Type B pancreatic cell (in vitro differentiated cells): ENCODE data around the gene GLG1. TPM values are rescaled to one million over a fixed set of nuclear protein-coding genes. Genes with fewer than 3 reads are reported as not detected.
"Not testable (repeated sequence)": the region's sequence is repeated elsewhere in the genome, so short reads cannot be mapped to it uniquely, and the experiment has no call there.

Source experiments
- DNase-seq: peaks from one replicate; pipeline ENCODE4 v3.0.0; 2021; ENCODE audit warnings: mixed read lengths; ENCODE audit not compliant: unreplicated experiment; ENCODE audit errors: extremely low spot score
- H3K27ac Mint-ChIP-seq: 2 replicates; pipeline ENCODE4 v1.8.0; 2021; ENCODE audit warnings: mild to moderate bottlenecking, mixed read lengths
- H3K27me3 Mint-ChIP-seq: 2 replicates; pipeline ENCODE4 v1.8.0; 2021; ENCODE audit warnings: mixed read lengths
- H3K36me3 Mint-ChIP-seq: 2 replicates; pipeline ENCODE4 v1.8.0; 2021; ENCODE audit warnings: mixed read lengths
- H3K4me1 Mint-ChIP-seq: one replicate; pipeline ENCODE4 v1.8.0; 2021; ENCODE audit warnings: mixed read lengths; ENCODE audit not compliant: unreplicated experiment
- H3K4me3 Mint-ChIP-seq: 2 replicates; pipeline ENCODE4 v1.8.0; 2021; ENCODE audit warnings: mild to moderate bottlenecking, mixed read lengths
- H3K9me3 Mint-ChIP-seq: 2 replicates; pipeline ENCODE4 v1.8.0; 2021; ENCODE audit warnings: mixed read lengths
- total RNA-seq: library from RNA; stranded (reverse); gene quantifications from 2 replicates; pipeline ENCODE4 v1.2.1, GENCODE V29; 2021; ENCODE audit warnings: low replicate concordance

Gene GLG1
- total RNA-seq, 1 donor from 2014 or later: 144 TPM

DNA sequence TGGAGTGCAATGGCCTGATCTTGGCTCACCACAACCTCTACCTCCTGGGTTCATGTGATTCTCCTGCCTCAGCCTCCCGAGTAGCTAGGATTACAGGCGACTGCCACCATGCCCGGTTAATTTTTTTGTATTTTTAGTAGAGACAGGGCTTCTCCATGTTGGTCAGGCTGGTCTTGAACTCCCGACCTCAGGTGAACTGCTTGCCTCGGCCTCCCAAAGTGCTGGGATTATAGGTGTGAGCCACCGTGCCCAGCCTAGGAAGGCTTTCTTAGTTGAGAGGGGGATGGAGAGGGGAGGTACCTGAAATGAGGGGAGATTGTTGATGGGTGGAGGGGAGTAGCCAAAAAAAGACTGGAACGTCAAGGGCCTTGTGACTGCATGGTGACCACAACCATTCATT, 193.0 kb downstream of the GLG1 start:
- not testable (repeated sequence) for H3K36me3 Mint-ChIP-seq, H3K27me3 Mint-ChIP-seq, DNase-seq, H3K4me1 Mint-ChIP-seq, H3K4me3 Mint-ChIP-seq, H3K27ac Mint-ChIP-seq, H3K9me3 Mint-ChIP-seq

- not testable (repeated sequence) for H3K27ac Mint-ChIP-seq, H3K27me3 Mint-ChIP-seq, H3K36me3 Mint-ChIP-seq, H3K4me3 Mint-ChIP-seq, H3K9me3 Mint-ChIP-seq, DNase-seq, H3K4me1 Mint-ChIP-seq
Observed at GRCh38 chr16:74413485-74413884, 193.4 kb downstream of the GLG1 start.

- H3K27ac Mint-ChIP-seq: not testable (repeated sequence)
Observed at GRCh38 chr16:74412775-74413390, 194.0 kb downstream of the GLG1 start.

GRCh38 chr16:74412138-74412774, 194.7 kb downstream of the GLG1 start:
- not testable (repeated sequence) for DNase-seq, H3K4me3 Mint-ChIP-seq, H3K27me3 Mint-ChIP-seq, H3K36me3 Mint-ChIP-seq, H3K27ac Mint-ChIP-seq, H3K9me3 Mint-ChIP-seq, H3K4me1 Mint-ChIP-seq

More at GRCh38 chr16:74412775-74413390, 194.0 kb downstream of the GLG1 start:
- H3K9me3 Mint-ChIP-seq, H3K27me3 Mint-ChIP-seq, H3K36me3 Mint-ChIP-seq, DNase-seq, H3K4me1 Mint-ChIP-seq, H3K4me3 Mint-ChIP-seq: not testable (repeated sequence)

- H3K4me1 Mint-ChIP-seq, H3K9me3 Mint-ChIP-seq, H3K27me3 Mint-ChIP-seq, H3K36me3 Mint-ChIP-seq, H3K27ac Mint-ChIP-seq, DNase-seq, H3K4me3 Mint-ChIP-seq: not testable (repeated sequence)
Observed at GRCh38 chr16:74410981-74411380, 195.9 kb downstream of the GLG1 start.

DNA sequence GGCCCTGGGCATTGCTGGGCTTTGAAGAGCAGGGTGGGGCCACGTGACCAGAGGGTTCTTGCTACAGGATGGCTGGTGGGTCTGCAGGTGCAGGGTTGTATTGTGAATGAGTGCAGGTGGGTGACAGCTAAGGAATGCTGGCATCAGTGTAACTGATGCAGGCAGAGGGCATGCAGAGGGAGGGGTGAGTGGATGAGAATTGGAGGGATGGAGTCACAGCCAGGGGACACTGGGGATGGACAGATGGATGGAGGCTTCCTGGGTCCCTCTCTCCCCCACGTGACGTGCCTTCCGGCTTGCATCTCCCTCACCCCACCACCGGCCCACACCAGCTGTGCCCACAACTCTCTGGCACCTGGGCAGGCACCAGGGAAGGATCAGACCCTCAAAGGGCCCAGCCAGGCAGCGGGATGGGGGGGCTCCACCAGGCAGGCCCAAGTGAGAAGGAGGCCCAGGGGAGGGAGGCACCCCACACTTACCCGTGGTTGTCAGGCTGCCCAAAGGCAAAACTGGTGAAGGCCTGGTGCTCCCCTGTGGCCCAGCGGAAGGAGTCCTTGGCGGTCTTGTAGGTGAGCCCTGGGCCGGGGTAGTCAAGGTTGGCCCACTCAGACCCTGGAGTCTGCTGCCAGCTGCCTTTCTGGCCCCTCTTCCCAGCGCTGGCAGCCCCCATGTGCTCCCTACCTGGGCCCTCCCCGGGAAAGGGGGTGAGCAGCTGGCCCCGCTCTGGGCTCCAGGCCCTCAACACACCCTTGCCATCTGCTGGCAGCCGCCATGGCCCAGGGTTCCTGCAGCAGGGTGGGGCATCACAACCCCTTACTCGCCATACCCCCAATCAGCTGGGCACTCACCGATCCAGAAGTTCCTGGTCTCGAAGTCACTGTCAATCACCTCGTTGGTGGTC, 196.6 kb downstream of the GLG1 start:
- not testable (repeated sequence) for H3K4me3 Mint-ChIP-seq, H3K9me3 Mint-ChIP-seq, H3K27me3 Mint-ChIP-seq, H3K36me3 Mint-ChIP-seq, H3K4me1 Mint-ChIP-seq, H3K27ac Mint-ChIP-seq, DNase-seq

DNA sequence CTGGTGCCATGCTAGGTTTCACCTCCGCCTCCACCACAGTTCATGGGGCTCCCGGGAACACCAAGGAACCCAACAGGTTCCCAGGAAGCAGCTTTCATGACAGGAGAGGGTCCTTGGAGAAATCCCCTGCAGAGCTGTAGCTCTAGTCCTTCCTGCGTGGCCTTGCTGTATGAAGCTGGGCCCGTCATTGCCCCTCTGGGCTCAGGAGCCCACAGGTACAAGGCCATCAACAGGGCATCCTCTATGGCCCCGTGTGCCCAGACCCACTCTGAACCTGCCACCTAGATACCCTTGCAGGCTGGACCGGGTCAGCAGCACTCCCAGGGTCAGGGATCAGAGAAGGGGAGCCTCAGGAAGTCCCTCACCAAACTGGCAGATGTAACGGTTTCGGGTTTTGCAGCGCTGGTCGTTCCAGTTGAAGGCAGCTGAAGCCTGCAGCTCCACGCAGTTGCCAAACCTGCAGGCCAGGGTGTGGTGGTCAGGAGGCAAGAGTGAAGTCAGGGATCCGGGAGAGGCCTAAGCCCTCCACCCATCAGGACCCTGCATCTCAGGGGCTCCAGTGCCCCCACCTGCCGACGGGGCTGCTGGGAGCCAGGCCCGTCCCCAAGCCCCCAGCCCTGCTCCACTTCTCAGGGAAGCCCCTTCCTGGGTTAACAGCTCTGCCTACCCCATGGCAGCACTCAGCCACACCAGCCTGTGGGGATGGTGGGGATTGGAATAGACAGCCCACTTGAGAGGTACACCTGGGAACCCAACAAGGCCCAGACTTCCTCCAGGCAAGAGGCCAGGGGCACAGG, 197.5 kb downstream of the GLG1 start:
- not testable (repeated sequence) for H3K27ac Mint-ChIP-seq, H3K4me1 Mint-ChIP-seq, H3K36me3 Mint-ChIP-seq, H3K4me3 Mint-ChIP-seq, H3K9me3 Mint-ChIP-seq, DNase-seq, H3K27me3 Mint-ChIP-seq

DNA sequence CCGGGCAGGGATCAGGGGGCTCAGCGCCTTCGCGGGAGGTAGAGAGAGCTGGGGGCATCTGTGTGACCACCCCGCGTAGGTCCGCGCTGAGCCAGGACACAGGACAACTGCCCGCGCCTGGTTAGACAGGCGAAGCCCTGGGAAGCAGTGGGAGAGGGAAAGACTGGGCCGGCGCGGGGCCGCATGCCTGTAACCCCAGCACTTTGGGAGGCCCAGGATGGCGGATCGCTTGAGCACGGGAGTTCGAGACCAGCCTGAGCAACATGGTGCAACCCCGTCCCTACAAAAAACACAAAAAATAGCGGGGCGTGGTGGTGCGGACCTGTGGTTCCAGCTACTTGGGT, 199.6 kb downstream of the GLG1 start:
- not testable (repeated sequence) for H3K27ac Mint-ChIP-seq, H3K4me3 Mint-ChIP-seq, H3K9me3 Mint-ChIP-seq, H3K4me1 Mint-ChIP-seq, H3K27me3 Mint-ChIP-seq, H3K36me3 Mint-ChIP-seq, DNase-seq

DNA sequence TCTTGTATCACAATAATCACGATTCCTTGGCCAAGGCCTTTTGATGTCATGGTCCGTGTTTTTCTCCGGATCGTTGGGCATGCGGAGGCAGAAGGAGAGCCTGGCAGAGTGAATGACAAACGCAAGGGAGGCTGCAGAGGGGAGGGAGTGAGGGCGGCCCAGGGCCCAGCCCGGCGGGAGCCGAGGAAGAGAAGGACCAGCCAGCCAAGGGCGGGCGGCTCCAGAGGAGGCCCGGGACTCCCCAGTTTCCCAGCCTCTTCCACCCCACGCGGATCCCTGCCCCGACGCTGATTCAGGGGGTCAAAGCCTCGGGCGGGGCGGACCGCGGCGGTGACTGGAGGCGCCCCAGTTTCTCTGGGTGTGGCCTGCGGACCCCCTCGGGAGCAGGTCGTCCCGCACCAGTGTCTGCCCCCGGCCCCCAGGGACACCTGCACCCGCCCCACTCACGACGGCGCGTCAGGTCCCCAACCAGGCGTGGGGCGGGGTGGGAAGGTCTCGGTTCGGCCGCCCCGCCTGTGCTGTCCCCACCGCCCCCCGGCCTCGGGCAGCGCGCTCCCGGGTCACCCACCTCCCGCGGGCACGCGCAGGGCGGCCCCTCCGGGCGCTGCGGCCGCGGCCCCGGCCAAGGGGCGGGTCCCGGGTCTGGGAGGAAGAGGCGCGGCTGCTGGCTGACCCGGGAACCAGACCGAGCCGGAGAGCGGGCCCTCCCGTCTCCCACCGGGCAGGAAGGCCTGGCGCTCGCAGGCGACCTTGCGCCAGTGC, 200.1 kb downstream of the GLG1 start:
- DNase-seq, H3K9me3 Mint-ChIP-seq, H3K36me3 Mint-ChIP-seq, H3K4me1 Mint-ChIP-seq, H3K27ac Mint-ChIP-seq, H3K4me3 Mint-ChIP-seq, H3K27me3 Mint-ChIP-seq: not testable (repeated sequence)

GRCh38 chr16:74404148-74404933, 202.6 kb downstream of the GLG1 start:
- H3K27ac Mint-ChIP-seq, H3K4me1 Mint-ChIP-seq, H3K9me3 Mint-ChIP-seq, H3K27me3 Mint-ChIP-seq, H3K4me3 Mint-ChIP-seq, H3K36me3 Mint-ChIP-seq, DNase-seq: not testable (repeated sequence)

- not testable (repeated sequence) for H3K36me3 Mint-ChIP-seq
Observed at GRCh38 chr16:74400238-74400637, 206.7 kb downstream of the GLG1 start.

DNA sequence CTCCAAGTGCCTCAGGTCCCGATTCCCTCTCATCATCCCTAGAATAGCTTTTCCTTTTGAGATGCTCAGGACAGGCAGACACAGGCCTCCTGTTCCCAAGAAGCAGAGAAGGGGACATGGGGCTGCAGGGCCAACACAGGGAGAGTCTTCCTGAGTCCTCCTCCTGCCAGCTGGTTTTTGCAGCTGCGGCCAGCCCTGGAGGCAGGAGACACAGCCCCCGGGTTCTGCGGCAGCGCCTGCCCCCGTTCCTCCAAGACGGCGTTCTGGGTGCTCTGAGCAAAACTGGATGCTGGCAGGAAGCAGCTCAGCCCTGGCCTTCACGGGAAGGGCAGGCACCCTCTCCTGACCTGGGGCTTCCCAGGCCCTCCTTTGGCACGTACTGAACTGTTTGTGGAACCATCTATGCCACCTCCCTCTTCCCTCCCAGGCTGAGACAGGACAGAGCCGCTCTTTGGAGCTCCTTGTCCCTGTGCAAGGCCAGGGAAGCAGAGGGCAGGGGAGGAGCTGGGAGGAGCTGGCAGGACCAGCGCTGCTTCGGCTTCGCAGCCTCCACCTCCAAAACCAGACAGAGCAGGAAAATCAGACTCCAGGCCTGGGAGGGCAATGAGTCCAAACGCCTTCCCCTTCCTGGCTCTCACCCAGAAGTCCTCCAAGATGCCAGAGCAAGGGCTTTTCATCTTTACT, 208.6 kb downstream of the GLG1 start:
- H3K4me1 Mint-ChIP-seq, H3K9me3 Mint-ChIP-seq, H3K27me3 Mint-ChIP-seq, DNase-seq, H3K4me3 Mint-ChIP-seq, H3K27ac Mint-ChIP-seq, H3K36me3 Mint-ChIP-seq: not testable (repeated sequence)

More at GRCh38 chr16:74400238-74400637, 206.7 kb downstream of the GLG1 start:
- not testable (repeated sequence) for H3K9me3 Mint-ChIP-seq, H3K4me1 Mint-ChIP-seq, DNase-seq, H3K4me3 Mint-ChIP-seq, H3K27ac Mint-ChIP-seq, H3K27me3 Mint-ChIP-seq
